Retinal pigment epithelial cell (primary cell): ENCODE data around the gene KIF26A.

Experiments used
- DNase-seq: peaks from one replicate; pipeline ENCODE4 v3.0.0-alpha.2; 2010; ENCODE audit warnings: low read depth
- H3K4me3 ChIP-seq: 2 replicates; pipeline ENCODE4 v1.5.1; 2011; ENCODE audit warnings: mild to moderate bottlenecking, low read length, control low read depth, moderate library complexity
- TF ChIP-seq, protein P1 (sequence below): conservative IDR thresholded peaks from 2 replicates; pipeline ENCODE4 v1.5.1; 2011; ENCODE audit warnings: low read depth, low read length, control low read depth, inconsistent platforms

KIF26A gene

DNA sequence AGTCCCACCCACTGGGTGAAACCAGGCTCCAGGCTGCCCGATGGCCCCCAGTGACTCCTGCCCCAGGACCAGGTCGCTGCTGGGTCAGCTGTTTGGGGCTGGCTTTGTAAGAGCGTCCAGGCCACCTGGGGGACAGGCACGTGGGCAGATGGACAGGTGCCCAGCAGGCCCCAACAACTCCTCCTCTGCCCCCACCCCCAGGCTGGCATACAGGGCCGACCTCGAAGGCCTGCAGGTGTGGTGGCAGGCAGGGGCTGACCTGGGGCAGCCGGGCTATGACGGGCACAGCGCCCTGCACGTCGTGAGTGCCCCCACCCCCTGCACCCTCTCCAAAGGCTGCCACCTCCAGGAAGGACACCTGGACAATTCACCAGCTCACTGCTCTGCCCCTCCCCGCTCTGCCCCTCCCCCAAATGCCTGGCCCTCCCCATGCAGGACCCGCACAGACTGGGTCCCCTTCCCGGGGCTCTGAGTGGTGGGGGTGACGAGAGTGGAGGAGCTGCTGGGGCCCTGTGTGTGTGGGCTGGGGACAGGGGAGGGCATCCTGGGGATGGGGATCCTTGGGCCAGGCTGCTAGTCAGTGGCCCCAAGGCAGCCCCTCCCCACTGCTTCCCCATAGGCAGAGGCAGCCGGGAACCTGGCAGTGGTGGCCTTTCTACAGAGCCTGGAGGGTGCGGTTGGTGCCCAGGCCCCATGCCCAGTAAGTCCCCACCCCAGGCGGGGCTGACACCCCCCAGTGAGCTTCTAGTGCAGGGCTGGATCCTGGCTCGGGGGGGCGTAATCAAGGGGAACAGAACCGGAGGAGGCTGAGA is 26.9 kb upstream of the KIF26A start:
- DNase-seq: no peak
- H3K4me3 ChIP-seq: no peak overlapping the region
- TF ChIP-seq, protein P1, sequence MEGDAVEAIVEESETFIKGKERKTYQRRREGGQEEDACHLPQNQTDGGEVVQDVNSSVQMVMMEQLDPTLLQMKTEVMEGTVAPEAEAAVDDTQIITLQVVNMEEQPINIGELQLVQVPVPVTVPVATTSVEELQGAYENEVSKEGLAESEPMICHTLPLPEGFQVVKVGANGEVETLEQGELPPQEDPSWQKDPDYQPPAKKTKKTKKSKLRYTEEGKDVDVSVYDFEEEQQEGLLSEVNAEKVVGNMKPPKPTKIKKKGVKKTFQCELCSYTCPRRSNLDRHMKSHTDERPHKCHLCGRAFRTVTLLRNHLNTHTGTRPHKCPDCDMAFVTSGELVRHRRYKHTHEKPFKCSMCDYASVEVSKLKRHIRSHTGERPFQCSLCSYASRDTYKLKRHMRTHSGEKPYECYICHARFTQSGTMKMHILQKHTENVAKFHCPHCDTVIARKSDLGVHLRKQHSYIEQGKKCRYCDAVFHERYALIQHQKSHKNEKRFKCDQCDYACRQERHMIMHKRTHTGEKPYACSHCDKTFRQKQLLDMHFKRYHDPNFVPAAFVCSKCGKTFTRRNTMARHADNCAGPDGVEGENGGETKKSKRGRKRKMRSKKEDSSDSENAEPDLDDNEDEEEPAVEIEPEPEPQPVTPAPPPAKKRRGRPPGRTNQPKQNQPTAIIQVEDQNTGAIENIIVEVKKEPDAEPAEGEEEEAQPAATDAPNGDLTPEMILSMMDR: no peak

DNA sequence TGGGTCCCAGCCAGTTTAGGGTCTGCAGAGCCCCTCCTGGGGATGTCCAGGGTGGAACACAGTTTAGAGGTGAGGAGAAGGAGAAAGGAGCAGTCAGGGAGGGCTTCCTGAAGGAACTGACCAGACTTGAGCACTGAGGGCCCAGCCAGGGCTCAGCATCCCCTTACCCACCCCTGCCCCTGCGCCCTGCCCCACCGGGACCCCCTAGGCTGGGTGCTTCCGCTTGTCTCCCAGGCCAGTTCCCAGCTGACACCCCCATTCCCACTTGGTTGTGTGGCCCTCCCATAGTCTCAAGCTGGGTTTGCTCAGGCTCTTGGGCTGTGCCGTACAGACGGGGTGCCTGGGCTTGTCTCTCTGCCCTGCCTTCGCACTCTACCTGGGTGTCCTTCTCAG is 26.3 kb upstream of the KIF26A start:
- H3K4me3 ChIP-seq: no peak overlapping the region
- DNase-seq: no peak
- TF ChIP-seq, protein P1: no peak

DNA sequence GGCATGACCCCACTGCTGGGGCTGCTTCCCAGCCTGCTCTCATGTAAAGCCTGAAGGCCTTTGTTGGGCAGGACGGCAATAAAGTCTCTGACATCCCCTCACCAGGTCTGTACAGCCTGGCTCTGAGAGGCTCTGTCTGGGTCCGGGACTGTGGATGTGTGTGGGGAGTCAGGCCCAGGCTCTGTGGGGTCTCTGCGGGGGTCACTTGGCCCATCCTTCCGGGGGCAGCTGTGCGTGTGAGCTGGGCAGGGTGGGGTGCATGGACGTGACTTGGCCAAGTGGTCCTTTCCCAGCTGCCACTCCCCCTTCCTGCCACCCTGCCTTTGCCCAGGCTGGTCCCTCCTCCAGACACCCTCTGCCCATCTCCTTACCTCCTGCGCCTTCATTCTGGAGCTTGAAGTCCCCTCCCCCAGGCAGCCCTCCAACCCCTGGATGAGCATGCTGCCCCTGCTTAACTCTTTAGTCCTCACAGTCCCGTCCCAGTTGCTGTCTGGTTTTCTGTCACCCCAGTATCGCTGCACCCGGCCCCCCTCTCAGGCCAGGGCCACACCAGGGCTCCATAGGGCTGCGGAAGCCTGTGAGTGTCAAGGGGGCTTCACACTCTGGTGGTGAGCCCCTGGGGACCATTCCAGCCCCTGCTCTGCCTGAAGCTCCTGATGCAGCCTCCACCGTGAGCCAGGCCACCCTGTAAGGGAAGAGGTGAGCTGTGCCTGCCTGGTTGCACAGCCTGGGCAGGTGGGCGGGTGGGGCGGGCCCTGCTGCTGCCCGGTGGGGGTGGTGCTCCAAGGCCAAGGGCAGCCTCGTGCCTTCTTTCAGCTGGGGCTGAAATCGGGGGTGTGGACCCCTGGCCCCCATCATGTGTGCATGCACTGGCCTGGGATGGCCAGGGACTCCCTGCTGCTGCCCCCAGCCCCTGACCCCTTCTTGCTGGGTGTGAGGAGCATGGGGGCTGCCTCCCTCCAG is 25.5 kb upstream of the KIF26A start:
- no peak overlapping the region for H3K4me3 ChIP-seq
- DNase-seq: no peak
- TF ChIP-seq, protein P1: no peak

DNA sequence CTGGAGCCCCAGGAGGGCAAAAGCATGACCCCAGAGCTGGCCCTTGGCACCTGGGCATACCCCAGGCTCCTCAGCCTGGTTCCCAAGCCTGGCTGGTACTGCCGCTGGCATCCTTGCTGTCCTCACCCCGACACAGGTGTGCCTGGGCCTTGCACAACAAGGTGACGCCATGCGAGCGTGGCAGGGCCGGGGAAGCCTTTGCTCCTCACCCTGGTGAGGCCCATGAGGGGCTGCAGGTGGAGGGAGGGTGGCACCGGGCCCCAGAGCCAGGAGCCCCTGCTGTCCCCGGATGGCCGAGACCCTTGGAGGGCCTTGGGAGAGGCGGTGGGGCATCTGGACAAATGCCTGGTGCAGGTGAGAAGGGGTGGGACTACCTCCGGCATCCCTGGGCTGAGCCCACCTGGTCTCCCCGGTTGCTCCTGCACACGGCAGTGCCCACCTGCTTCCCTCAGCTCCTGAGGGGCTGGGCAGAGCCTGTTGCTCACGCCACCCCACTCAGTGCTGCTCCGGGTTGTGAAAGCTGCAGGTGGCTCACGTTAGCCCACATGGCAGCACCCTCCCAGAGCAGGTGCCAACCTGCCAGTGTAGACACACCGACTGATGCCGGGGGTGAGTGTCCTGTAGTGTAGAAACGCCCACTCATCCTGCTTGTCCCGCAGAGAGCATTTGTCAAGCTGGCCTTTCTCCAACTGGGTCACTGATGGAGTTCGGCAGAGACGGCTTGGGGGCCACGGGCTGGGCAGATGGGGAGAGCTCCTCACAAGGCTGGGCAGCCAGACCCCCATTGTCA is 24.6 kb upstream of the KIF26A start:
- TF ChIP-seq, protein P1: no peak
- no peak for DNase-seq
- H3K4me3 ChIP-seq: no peak overlapping the region

DNA sequence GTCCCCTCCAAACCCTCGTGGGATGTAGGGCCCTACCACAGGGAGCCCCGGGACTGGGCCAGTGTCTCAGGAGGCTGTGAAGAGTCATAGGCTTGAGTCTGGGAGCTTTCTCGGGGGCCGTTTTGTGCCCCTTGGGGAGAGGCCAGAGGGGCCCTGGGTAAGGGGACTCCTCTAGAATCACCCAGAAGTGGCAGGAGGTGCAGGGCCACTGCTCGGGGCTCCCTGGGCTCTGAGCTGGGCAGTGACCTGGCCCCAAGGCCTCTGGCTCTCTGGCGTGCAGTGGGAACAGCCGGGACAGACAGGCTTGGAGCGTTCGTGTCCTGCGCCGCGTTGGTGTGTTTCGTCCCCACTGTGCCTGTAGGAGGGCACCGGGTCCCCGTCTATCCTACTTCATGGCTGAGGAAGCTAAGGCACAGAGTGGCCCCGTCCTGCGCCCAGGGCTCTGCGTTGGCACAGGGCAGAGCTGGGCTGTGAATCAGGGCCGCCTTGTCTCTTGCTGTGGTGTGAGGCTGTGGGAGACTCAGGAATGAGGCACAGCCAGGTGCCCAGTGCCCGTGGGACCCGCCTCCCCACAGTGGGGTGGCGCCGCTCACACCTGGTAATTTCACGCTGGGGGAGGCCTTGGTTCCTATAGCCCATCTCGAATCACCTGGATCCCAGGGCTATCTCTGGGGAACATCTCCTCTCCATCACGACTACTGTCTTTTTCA is 23.8 kb upstream of the KIF26A start:
- TF ChIP-seq, protein P1: no peak
- H3K4me3 ChIP-seq: no peak overlapping the region
- no peak for DNase-seq

DNA sequence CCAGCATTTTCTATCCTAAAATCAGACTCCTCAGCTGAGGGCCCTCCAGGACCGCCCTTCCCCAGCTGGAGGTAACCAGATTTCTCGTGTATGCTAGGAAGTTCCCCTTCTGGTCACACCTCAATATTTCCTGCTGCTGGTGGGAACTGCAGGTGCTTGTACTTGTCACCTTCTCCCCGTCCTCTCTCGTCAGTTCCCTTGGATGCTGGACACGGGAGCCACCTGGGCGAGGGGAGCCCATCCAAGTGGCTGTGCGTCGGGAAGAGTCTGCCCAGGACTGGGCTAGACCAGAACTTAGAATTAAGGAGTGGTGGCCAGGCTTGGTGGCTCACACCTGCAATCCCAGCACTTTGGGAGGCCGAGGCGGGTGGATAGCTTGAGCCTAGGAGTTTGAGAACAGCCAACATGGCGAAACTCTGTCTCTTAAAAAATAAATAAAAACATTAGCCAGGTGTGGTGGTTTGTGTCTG is 23.2 kb upstream of the KIF26A start:
- no peak overlapping the region for H3K4me3 ChIP-seq
- TF ChIP-seq, protein P1: no peak
- DNase-seq: no peak
